ENCODE measurements around the gene ACTN4.

Gene ACTN4

GRCh38 chr19:38730470-38730730, 83.0 kb downstream of the ACTN4 start:
- no peaks in the 10 kb centered on the region for H3K27me3 ChIP-seq
- H3K36me3 ChIP-seq: peaks cover 21% of the 10 kb centered on the region
- no peak overlapping the region for H3K4me3 ChIP-seq (ENCODE audit: low read depth, low read length)
- no peak for DNase-seq
- TF ChIP-seq CTCF (IDR thresholded peaks at IDR 0.05; ENCODE audit: low read depth, low read length): no peak
- no peaks in the 10 kb centered on the region for H3K4me1 ChIP-seq
- H3K9me3 ChIP-seq: no peaks in the 10 kb centered on the region

GRCh38 chr19:38730731-38731589, 83.5 kb downstream of the ACTN4 start:
- Histone ChIP-seq H3K4me1 (no peaks in the 10 kb centered on the region), H3K27me3 (no peaks in the 10 kb centered on the region), H3K4me3 (ENCODE audit: low read depth, low read length) (no peak overlapping the region), H3K9me3 (no peaks in the 10 kb centered on the region), H3K36me3 (peaks cover 15% of the 10 kb centered on the region)
- no peak for DNase-seq
- TF ChIP-seq CTCF (IDR thresholded peaks at IDR 0.05; ENCODE audit: low read depth, low read length): no peak

- no peak for TF ChIP-seq CTCF (IDR thresholded peaks at IDR 0.05; ENCODE audit: low read depth, low read length)
- DNase-seq: no peak
- H3K36me3 ChIP-seq: peaks cover 9% of the 10 kb centered on the region
- H3K27me3 ChIP-seq: no peaks in the 10 kb centered on the region
- no peaks in the 10 kb centered on the region for H3K9me3 ChIP-seq
- H3K4me3 ChIP-seq (ENCODE audit: low read depth, low read length): no peak overlapping the region
- H3K4me1 ChIP-seq: no peaks in the 10 kb centered on the region
These were observed 84.3 kb downstream of the ACTN4 start for GRCh38 chr19:38731654-38732301.

- TF ChIP-seq CTCF (IDR thresholded peaks at IDR 0.05; ENCODE audit: low read depth, low read length): no peak
- no peaks in the 10 kb centered on the region for H3K9me3 ChIP-seq
- H3K36me3 ChIP-seq: peaks cover 3% of the 10 kb centered on the region
- DNase-seq: no peak
- H3K4me3 ChIP-seq (ENCODE audit: low read depth, low read length): no peak overlapping the region
- no peaks in the 10 kb centered on the region for H3K27me3 ChIP-seq
- no peaks in the 10 kb centered on the region for H3K4me1 ChIP-seq
These were observed 85.7 kb downstream of the ACTN4 start for GRCh38 chr19:38733241-38733492.

- no peak overlapping the region for H3K4me3 ChIP-seq (ENCODE audit: low read depth, low read length)
- H3K27me3 ChIP-seq: no peaks in the 10 kb centered on the region
- no peaks in the 10 kb centered on the region for H3K9me3 ChIP-seq
- no peaks in the 10 kb centered on the region for H3K4me1 ChIP-seq
- TF ChIP-seq CTCF (IDR thresholded peaks at IDR 0.05; ENCODE audit: low read depth, low read length): no peak
- DNase-seq: no peak
- peaks cover 3% of the 10 kb centered on the region for H3K36me3 ChIP-seq
These were observed 86.2 kb downstream of the ACTN4 start for GRCh38 chr19:38733493-38734175.

GRCh38 chr19:38734176-38734425, 86.7 kb downstream of the ACTN4 start:
- H3K4me3 ChIP-seq (ENCODE audit: low read depth, low read length): no peak overlapping the region
- no peaks in the 10 kb centered on the region for H3K4me1 ChIP-seq
- no peak for DNase-seq
- no peak for TF ChIP-seq CTCF (IDR thresholded peaks at IDR 0.05; ENCODE audit: low read depth, low read length)
- H3K36me3 ChIP-seq: peaks cover 3% of the 10 kb centered on the region
- H3K27me3 ChIP-seq: no peaks in the 10 kb centered on the region
- H3K9me3 ChIP-seq: no peaks in the 10 kb centered on the region

Data from BE2C (cell line).